PC-9 (cell line): ENCODE data around the gene STPG1. TPM values are rescaled to one million over a fixed set of nuclear protein-coding genes. Genes with fewer than 3 reads are reported as not detected.

ENCODE experiments used
- BruUV-seq: library from RNA; stranded (reverse); fragments of 400-500 nt; replicated peaks from 2 replicates; lab custom pipeline; 2021; lab: Mats Ljungman, UMichigan
- CTCF ChIA-PET: fragments of 300-600 bp; sonication (Branson Sonifier 250); formaldehyde crosslinking; loops from one replicate; lab custom pipeline; 2022; ENCODE audit warnings: antibody characterized with exemption; lab: Charles Lee
- POLR2A ChIA-PET: fragments of 300-600 bp; sonication (Branson Sonifier 250); formaldehyde crosslinking; loops from one replicate; lab custom pipeline; 2022; ENCODE audit warnings: antibody characterized with exemption; ENCODE audit not compliant: unreplicated experiment; lab: Charles Lee
- DNase-seq, 2 experiments: peaks; one replicate each; pipeline versions ENCODE4 v3.0.0 to v3.0.0-alpha.2; 2015 to 2022; ENCODE audit warnings: mixed read lengths in 1 of 2
- H2AFZ ChIP-seq: fragments of 200-600 bp; sonication (generic); 2 replicates; pipeline ENCODE4 v1.8.1; 2017; ENCODE audit warnings: antibody characterized with exemption
- H3F3A ChIP-seq: fragments of 200-600 bp; sonication (generic); 2 replicates; pipeline ENCODE4 v1.8.1; 2017; ENCODE audit warnings: antibody characterized with exemption, mild to moderate bottlenecking, low read depth; ENCODE audit not compliant: insufficient read depth
- H3K27ac ChIP-seq: fragments of 200-600 bp; sonication (generic); 2 replicates; pipeline ENCODE4 v1.6.1; 2016; ENCODE audit warnings: mixed run types
- H3K27me3 ChIP-seq: fragments of 200-600 bp; sonication (generic); 2 replicates; pipeline ENCODE4 v1.6.1; 2016; ENCODE audit warnings: low read depth, mixed run types; ENCODE audit not compliant: insufficient read depth
- H3K36me3 ChIP-seq: fragments of 200-600 bp; sonication (generic); 2 replicates; pipeline ENCODE4 v1.6.1; 2016; ENCODE audit warnings: low read depth, mixed run types
- H3K4me1 ChIP-seq: fragments of 200-600 bp; sonication (generic); replicated peaks from 2 replicates; pipeline ENCODE4 v1.6.1; 2016; ENCODE audit warnings: mixed run types; ENCODE audit not compliant: insufficient read depth
- H3K4me2 ChIP-seq: fragments of 200-600 bp; sonication (generic); 2 replicates; pipeline ENCODE4 v1.6.1; 2017; ENCODE audit warnings: mixed run types
- H3K4me3 ChIP-seq: fragments of 200-600 bp; sonication (generic); 2 replicates; pipeline ENCODE4 v1.6.1; 2016; ENCODE audit warnings: mixed run types
- H3K79me2 ChIP-seq: fragments of 200-600 bp; sonication (generic); 2 replicates; pipeline ENCODE4 v1.6.1; 2017; ENCODE audit warnings: low read depth, mixed run types
- H3K9me2 ChIP-seq: fragments of 200-600 bp; sonication (generic); 2 replicates; pipeline ENCODE4 v1.8.1; 2017; ENCODE audit warnings: mild to moderate bottlenecking; ENCODE audit not compliant: insufficient read depth
- H3K9me3 ChIP-seq: fragments of 200-600 bp; sonication (generic); 2 replicates; pipeline ENCODE4 v1.8.1; 2016; ENCODE audit warnings: low read depth; ENCODE audit not compliant: insufficient read depth
- H4K20me1 ChIP-seq: fragments of 200-600 bp; sonication (generic); 2 replicates; pipeline ENCODE4 v1.8.1; 2017; ENCODE audit not compliant: insufficient read depth
- CTCF ChIP-seq: fragments of 200-600 bp; sonication (generic); conservative IDR thresholded peaks from 2 replicates; pipeline ENCODE4 v1.6.1; 2017; ENCODE audit warnings: mixed run types, antibody characterized with exemption, mild to moderate bottlenecking, moderate library complexity
- EZH2 ChIP-seq: fragments of 200-600 bp; sonication (generic); IDR thresholded peaks from 2 replicates; pipeline ENCODE4 v1.8.0; 2017; ENCODE audit warnings: antibody characterized with exemption, low read depth
- intact Hi-C: fragments of 100-400 bp; cut with micrococcal nuclease; formaldehyde crosslinking; loops from one replicate; pipeline ENCODE4 v1.10.0; 2022; ENCODE audit not compliant: unreplicated experiment
- total RNA-seq: library from RNA; stranded (reverse); gene quantifications from 2 replicates; pipeline ENCODE4 v1.2.3, GENCODE V29; 2021

STPG1 gene
- total RNA-seq, 1 experiment from 2014 or later: 11.4 TPM

- Histone ChIP-seq H3K9me3 (no peaks in the 10 kb centered on the region), H3K4me3 (no peak overlapping the region), H3F3A (no peaks in the 10 kb centered on the region), H3K27ac (no peak overlapping the region), H3K79me2 (no peaks in the 10 kb centered on the region), H4K20me1 (no peaks in the 10 kb centered on the region), H3K9me2 (no peaks in the 10 kb centered on the region), H2AFZ (no peak overlapping the region), H3K4me2 (no peak overlapping the region), H3K36me3 (no peaks in the 10 kb centered on the region), H3K4me1 (no peaks in the 10 kb centered on the region), H3K27me3 (no peaks in the 10 kb centered on the region)
- TF ChIP-seq CTCF (no peak), EZH2 (no peak)
- no TSS peak for BruUV-seq
- intact Hi-C loops: no loop called here
- ChIA-PET POLR2A (no interaction called here), CTCF (no interaction called here)
- no peak for DNase-seq
These were observed 65.4 kb downstream of the STPG1 start for GRCh38 chr1:24348196-24348595.

GRCh38 chr1:24347159-24347934 lies 66.2 kb downstream of the STPG1 start:
- BruUV-seq: no TSS peak

GRCh38 chr1:24345334-24345733 lies 68.2 kb downstream of the STPG1 start:
- H3K9me3 ChIP-seq: no peaks in the 10 kb centered on the region
- no peak overlapping the region for H2AFZ ChIP-seq
- ChIA-PET POLR2A (no interaction called here), CTCF (no interaction called here)
- no peaks in the 10 kb centered on the region for H3K36me3 ChIP-seq
- no peak overlapping the region for H3K4me3 ChIP-seq
- no peak overlapping the region for H3K27ac ChIP-seq
- no peaks in the 10 kb centered on the region for H3K4me1 ChIP-seq
- intact Hi-C loops: no loop called here
- H3K27me3 ChIP-seq: no peaks in the 10 kb centered on the region
- no peaks in the 10 kb centered on the region for H3K9me2 ChIP-seq
- TF ChIP-seq EZH2 (no peak), CTCF (no peak)
- no peak for DNase-seq
- no peaks in the 10 kb centered on the region for H3F3A ChIP-seq
- no TSS peak for BruUV-seq
- no peak overlapping the region for H3K4me2 ChIP-seq
- no peaks in the 10 kb centered on the region for H4K20me1 ChIP-seq
- H3K79me2 ChIP-seq: no peaks in the 10 kb centered on the region

More at GRCh38 chr1:24347159-24347934, 66.2 kb downstream of the STPG1 start:
- intact Hi-C loops: no loop called here
- Histone ChIP-seq H3K4me3 (no peak overlapping the region), H3F3A (no peaks in the 10 kb centered on the region), H3K79me2 (no peaks in the 10 kb centered on the region), H3K9me2 (no peaks in the 10 kb centered on the region), H3K9me3 (no peaks in the 10 kb centered on the region), H3K27ac (no peak overlapping the region), H2AFZ (no peak overlapping the region), H3K36me3 (no peaks in the 10 kb centered on the region), H3K27me3 (no peaks in the 10 kb centered on the region), H3K4me2 (no peak overlapping the region), H4K20me1 (no peaks in the 10 kb centered on the region), H3K4me1 (no peaks in the 10 kb centered on the region)
- no peak for TF ChIP-seq CTCF
- no peak for TF ChIP-seq EZH2
- CTCF ChIA-PET: no interaction called here
- DNase-seq: no peak
- POLR2A ChIA-PET: interaction anchor here (0.7 kb wide), 1 partner anchor 380 kb away, joined by 6 read pairs; no protein-coding TSS in a partner anchor
